Germinal center (tissue), 1 donor: ENCODE measurements around the gene ATXN7.

Experiments used
- DNase-seq: peaks from one replicate; pipeline ENCODE4 v3.0.0; 2012; ENCODE audit warnings: mixed read lengths, low spot score

The ATXN7 gene

DNA sequence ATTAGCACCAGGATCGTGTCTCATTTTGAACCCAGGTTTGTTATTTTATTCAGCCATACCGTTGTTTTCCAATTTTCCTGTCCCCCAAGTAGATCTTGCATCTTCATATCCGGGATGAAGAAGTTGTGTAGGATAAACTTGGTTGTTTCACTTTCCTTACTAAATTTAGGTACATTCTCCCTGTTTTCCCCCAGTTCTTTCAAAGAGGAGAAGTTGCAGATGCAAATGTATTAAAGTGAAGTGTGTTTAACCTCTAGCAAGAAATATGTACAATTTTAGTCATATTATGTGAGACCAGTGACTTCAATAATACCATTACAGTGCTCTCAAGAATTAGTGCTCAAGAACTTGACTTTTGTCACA, 1.3 kb downstream of the ATXN7 start:
- no peak for DNase-seq

DNA sequence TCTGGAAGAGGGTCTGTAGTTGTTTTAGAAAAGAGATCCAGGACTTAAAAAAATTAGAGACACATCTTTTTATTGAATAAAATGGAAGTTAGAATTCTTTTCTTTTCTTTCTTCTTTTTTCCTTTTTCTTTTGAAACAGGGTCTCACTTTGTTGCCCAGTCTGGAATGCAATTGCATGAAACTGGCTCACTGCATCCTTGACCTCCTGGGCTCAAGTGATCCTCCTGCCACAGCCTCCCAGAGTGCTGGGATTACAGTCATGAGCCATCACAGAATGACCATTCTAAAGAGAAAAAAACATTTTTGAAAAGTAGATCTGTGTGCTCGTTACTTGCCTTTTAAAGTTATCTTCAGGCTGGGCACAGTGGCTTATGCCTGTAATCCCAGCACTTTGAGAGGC, 3.6 kb downstream of the ATXN7 start:
- no peak for DNase-seq

DNA sequence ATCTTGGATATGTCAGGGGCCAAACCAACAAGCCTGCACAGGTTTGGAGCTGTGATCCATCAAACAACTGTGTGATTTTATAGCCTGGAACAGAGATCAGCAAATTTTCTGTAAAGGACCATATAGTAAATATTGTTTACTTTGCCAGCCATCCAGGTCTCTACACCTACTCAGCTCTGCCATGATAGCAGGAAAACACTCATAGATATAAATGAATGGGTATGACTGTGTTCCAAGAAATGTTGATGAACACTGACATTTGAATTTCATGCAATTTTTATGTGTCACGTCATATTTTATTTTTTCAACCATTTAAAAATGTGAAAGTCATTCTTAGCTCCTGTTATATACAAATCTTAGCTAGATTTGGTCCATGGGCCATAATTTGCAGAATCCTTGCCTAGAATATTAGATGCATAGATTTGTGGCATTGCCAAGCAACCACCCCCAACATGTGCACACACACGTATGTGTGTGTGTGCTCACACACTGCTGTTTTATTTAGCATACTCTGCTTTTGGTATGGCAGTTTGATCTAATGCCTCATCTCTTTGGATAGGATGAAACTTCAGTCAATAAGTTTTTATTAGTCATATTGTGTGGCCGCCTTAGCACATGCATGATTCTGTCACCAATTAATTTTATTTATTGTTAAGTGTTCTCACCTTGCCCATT, 6.4 kb downstream of the ATXN7 start:
- no peak for DNase-seq

DNA sequence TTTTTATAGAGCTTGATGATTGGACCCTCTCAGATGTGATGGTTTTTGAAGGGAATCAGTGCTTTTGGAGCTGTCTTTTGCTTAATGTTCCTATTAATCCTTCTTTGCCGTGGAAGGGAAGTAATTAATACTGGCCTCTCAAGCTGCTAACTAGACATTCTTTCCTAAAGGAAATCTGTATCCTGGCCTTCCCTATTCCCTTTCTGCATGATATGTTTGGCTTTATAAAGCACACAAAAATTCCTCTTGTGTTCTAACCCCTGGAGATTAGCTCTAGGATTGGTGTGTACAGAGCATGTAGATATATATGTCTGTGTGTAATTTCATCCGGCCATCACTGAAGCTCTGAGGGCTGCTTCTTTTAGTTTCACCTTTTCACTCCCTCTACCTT, 6.9 kb downstream of the ATXN7 start:
- DNase-seq = no peak

DNA sequence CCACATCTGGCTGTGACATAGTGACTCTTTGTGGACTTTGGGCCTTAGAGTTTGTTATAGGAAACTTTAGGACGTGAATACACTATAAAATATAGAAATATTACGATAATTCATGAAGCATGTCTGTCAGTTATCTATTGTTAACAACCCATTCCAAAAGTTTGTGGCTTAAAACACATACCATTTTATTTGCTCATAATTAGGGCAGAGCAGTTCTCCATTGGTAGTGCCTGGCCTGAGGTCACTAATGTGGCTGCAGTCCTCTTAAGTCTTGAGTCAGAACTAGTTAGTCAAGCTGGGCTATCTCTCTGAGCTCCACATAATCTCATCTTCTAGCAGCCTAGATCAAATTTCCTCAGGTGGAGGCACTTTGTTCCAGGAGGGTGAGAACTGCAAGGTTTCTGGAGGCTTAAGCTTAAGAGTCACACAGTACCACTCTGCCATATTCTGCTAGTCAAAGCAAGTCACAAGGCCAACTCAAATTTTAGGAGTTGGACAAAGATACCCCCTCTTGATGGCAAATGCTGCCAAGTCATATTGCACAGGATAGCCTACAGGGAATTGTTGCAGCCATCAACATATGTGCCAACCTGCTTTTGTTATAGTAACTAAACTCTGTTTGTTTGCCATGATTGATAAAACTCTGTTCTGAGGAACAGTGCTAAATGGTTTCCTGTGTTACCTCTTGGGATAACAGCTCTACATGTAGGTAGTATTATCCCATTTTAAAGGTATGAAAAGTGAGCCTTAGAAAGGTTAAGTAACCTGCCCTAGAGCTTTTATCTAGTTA, 8.7 kb downstream of the ATXN7 start:
- DNase-seq = no peak

DNA sequence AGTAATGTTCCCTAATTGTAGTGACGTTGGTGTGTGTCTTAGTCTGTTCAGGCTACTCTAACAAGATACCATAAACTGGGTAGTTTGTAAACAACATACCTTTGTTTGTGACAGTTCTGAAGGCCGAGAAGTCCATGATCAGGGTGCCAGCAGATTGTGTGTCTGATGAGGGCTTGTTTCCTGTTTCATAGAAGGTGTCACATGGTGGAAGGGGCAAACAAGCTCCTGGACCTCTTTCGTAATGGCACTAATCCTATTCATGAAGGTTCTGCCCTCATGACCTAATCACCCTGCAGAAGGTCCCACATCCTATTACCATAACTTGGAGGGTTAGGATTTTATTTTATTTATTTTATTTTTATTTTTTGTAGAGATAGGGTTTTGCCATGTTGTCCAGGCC, 11.1 kb downstream of the ATXN7 start:
- no peak for DNase-seq

DNA sequence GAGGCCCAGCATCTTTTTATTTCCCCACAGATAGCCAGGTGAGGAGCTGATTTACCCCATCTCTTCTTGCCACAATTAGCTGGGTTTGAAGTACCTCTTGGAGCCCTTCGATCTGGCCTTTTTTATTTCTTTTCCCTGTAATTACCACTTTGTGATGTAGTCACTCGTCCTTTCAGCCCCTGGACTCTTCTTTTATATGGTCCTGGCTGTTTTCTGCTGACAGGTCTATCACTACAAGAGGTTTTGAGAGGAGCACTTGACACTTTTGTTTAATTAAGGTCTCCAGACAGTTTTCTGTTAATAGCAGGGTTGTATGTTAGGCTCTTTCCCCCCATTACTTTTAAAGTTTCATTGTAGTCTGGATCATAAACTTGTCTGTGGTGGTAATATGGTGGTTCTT, 11.8 kb downstream of the ATXN7 start:
- DNase-seq = no peak

DNA sequence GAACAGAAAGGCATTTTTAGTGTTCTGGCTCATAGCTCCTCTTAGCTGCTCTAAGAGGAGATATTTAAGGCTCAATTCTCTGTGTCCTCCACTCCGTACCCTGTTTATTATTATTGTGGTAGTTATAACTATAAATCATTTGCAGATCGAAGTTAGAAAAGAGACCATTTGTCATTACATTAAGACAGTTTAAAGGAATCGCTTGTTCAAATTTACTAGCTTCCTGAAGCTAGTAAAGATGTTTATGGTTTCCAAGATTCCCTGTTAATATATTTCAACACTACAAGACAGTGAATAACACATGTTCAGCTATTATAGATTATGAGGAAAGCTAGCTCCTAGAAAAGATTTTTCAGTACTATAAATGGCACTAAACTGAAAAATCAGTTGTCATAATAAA, 12.6 kb downstream of the ATXN7 start:
- no peak for DNase-seq

DNA sequence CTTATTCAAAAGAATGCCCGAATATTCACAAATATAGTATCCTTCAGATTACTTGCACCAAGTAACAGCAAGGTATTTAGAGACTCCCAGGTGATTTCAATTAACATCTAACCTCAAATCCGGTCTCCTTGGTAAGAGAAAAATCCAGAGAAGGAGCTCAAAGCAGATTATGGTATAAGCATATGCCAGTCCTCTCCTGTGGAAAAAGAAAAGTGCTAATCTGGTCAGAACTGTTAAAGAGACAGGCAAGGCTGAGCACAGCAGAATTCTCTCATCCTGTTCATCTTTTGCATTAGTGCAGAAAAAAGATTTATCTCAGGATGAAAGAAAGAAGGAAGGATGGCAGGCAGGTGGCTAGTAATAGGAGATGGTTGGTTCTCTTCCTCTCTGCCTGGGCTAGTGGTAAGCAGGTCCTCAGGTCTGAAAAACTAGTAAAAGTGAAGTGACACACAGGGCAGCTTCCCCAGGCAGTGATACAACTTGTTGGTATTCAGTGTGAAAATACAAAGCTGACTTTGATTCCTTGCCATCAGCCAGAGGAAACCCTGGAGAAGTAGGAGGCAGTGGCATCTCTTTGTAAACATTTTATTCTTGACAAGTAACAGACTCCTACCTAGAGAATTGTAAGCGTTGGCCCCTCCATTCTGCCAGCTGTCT, 14.2 kb downstream of the ATXN7 start:
- DNase-seq = no peak

DNA sequence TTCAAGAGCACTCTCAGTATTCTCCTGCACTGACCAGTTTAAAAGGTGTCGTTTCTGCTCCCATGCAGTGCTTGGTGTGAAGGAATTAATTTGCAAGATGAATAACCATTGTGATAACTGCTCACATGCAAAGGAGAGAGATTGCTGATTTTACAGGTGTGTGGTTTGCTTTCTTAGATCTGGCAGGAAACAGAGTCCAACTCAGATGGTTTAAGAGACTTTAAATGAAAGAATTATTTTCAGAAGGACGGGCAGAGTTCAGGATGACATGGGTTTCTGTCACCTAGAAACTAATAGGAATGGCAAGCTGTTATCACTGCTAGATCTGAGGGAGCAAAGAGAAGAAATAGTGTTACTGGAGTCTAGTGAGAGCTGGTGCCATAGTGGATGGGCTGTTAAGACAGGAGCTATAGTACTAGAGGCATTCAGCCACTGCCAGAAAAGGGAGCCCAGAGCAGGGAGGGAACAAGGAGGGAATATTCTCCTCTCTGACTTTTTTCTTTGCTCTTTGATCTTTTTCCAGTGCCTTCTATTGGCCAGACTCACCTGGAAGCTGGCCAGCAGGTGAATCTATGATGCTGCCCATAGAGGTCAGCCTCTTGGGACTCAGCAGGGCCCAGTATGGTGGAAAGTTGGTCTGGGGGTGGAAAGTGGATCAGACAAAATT, 14.9 kb downstream of the ATXN7 start:
- DNase-seq = no peak

DNA sequence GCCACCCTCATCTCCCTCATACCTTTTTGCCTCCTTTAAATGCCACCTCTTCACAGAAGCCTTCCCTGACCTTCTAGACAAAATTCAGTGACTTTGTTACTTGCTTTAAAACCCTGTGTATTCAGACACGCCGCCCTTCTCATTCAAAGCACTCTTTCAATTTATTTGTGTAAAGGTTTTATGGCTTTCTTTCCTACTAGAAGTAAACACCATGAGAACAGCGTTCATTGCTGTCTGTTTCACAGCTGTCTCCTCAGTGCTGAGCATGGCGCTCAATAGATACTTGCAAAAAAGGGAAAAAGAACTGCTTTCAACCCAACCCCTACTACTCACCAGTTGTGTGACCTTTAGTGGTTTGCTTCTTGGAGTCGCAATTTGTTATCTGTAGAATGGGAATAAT, 17.0 kb downstream of the ATXN7 start:
- DNase-seq = no peak

DNA sequence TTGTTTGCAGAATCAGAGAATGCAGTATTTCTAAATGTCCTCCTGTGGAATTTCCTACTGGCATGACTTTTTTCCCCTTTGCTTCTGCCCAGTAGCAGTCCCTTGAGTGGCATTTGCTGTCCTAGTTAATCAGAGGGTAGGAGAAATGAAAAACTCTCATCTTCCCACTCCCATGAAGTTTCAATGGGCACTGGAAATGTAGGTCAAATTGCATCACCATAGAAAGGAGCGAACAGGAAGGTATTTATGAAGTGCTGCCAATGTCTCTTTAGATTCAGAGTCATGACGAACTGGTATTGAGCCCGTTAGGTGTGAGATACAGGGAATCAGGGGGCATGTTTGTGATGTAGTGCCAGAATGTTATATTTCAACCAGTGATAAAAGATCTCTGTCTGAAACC, 23.2 kb downstream of the ATXN7 start:
- DNase-seq = no peak

DNA sequence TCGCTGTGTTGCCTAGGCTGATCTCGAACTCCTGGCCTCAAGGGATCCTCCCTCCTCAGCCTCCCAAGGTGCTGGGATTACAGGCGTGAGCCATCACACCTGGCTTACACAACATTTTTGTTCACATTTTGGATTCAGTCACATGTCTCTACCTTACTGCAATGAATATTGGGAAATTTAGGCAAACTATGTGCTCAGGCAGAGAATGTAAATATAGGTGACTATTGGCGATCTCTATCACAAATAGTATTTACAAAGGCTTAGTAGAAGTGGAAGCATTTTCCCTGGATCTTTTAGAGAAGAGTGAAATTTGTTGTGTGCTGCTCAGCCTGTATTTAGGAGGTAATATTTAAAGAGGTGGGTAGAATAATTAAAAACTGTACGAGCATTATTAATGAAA, 27.9 kb downstream of the ATXN7 start:
- DNase-seq = no peak

DNA sequence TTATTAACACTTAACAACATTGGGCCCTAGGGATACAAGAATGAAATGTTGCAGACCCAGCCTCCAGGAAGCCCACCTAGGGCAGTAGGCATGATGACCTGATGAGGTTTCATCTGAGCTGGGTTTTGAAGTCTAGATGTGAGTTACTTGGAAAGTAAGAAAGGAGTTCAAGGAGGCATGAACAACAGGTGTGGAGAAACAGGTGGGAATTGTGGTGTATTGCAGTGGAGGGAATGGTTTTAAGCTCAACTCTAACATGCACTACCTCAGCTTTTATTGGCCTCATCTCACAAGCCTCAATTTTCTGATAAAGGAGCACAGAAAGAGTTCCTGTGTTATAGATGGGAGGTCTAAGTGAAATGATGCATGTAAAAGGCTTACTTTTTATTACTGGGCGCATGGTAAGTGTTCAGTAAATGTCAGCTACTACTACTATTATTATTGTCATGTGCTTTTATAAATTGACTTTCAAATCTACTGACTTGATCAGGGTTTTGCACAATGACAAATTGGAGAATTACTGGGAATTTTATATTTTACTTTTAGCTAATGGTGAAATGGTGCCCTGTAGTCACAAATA, 29.2 kb downstream of the ATXN7 start:
- DNase-seq = no peak

DNA sequence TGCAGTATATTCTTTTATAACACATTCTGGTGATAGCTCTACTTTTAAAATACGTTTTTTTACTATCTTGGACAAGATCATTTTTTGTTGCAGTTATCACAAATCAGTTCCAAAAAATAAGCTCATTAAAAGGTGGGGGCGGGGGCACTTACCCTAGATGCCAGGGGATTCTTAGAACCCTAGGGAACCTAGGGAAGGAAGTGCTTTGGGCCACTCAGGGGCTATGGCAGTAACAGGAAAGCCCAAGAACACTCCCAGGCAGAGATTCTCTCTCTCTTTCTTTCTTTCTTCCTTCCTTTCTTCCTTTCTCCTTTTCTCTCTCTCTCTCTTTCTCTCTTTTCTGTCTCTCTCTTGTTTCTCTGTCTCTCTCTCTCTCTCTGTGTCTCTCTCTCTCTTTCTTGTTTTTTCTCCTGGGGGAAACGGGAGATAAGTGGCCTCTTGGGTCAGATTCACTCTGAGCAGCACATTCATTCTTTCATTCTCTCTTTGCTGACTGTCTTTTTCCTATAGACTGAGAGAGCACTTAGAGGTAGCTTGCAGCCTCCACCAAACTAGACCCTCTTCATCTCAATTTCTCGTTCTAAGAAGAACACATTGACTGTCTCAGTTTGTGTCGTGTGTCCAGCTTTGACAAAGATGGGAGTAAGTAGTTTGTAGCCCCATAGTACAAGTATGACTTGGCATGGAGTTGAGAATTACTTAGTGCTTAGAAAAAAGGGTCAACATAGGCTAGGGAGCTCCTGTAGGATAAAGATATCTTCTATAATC, 31.9 kb downstream of the ATXN7 start:
- no peak for DNase-seq

DNA sequence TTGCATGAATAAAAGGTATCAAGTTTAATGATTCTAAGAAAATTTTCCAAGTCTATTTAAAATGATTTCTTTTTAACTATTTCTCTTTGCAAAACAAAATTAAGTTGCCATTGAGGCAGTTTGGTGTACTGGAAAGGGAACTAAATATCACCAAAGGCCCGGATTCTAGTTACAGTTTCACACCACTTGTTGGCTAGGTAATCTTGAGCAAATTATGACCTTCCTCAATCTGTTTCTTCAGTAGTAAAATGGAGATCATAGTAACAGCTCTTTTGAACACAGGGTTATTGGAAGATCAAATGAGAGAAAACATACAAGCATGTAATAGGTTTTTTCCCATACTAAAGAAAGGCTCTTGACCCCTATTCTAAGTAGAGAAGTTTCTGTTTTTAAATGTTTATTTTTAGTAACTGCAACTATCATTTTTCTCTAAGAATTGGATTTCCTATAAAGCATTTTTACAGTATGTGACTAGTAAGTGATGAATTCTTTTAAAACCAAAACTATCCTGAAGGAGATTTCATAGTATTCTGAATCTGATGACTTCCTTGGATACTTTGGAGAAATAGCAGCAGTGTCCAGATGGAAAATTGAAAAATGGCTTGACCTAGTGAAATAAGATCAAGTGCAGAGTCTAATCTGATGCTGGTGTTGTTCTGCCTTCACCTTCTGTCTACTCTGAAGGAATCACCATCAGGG, 32.8 kb downstream of the ATXN7 start:
- DNase-seq = no peak

DNA sequence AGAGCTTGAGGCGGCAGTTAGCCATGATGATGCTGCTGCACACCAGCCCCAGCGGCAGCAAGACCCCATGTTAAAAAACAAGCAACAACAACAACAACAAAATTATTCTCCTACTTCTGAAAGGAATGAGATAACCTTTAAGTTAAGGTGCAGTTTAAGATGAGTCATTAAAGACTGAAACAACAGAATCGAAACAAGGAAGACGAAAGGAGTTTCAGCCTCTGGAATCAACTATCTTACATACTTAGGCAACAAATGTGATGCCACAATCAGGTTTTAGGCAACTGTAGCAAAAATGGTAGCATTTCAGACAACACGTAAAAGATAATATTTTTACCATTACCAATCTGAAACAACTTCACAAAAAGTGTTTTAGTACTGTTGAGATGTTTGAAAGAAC, 36.3 kb downstream of the ATXN7 start:
- no peak for DNase-seq

DNA sequence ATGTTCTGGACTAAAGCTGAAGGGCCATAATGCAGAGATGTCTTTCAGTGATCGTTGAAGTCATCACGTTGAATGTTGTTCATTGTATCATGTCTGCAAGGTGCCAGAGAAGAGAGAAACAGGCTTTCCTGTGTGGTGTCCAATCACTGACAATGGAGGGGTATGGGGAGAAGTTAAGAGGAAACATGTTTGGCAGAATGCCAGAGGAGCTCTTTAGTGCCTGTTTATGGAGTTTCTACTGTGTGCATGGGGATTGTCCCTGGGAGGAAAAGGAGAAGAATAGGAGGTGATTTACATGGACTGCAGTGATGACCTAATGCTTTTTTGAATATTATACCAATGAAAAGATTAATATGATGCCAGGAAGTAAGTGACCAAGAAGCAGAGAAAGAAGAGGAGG, 36.8 kb downstream of the ATXN7 start:
- no peak for DNase-seq

DNA sequence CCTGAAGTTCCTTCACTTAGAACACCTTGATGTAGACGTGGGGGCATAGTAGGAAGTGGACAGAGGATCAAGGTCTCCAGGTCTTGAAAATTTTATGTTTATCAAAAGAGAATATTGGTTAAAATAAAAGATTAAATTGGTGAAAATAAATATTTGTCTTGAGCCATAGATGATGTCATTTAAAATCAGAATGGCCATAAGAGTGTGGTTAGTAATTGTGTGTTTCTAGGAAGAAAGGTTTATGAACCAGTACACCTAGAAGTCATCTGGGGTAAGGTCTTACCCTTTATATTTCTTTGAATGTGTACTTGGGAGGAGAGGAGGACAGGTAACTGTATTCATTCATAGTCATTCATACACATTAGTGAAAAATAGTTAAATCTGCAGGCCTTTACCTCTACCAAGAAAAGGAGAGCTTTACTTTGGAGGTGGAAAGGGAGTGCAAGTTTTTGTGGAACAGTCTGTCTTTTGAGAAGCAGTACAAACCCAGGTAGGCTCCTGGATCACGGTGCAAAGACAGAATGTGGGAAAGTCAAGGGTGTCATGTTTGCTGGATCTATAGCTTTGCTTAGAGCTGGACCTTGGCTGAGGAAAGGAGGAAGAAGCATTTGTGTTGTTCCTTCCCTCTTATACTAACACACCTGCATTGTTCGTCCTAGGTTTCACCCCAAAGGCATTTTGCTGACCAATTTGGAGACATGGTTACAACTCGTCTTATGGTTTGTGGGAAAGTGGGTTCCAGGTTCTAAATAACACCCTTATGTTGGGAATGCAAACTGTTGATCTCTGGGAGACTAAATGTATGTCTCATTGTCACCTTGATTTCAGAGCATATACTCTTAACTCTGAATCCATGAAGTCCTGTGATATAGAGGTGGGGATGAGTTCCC, 42.3 kb downstream of the ATXN7 start:
- no peak for DNase-seq

DNA sequence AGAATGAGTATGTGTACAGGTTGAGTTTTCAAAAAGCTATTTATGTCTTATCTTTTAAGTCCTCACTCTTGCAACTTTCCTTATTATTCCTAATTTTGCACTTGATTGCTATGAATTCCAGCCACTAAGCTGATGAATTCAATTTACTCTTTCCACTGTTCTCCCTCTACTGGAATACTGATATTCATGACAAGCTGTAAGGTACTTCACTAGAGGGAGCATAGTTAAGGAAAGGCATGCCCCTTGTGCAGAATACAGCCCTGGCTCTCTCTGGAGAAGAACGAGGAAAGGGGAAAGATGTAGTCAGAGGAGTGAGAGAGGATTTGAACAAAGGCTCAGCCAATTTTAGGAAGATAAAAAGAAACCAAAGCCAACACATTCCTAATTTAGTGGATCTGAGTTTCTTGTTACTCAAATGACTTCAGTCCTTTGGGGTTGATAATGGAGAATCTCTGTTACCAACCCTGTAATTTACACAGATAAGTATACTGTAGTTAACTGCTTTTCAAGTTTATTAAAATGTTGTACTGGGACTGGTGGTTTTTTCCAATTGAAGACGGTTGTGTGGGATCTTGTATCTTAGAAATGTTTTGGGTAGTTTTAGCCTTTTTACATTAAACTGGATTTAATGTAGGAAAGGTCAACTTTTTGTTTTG, 44.5 kb downstream of the ATXN7 start:
- DNase-seq = no peak
